Gastrocnemius medialis (tissue), 4 donors: Measurements from ENCODE around the gene CAMTA1.

Experiments
- CTCF ChIP-seq, 5 experiments: fragments of 450-650 bp in 3 of 5; fragments of 200-600 bp in 2 of 5; sonication (generic) in 2 of 5; IDR thresholded peaks in 4 of 5; conservative IDR thresholded peaks in 1 of 5; 1 replicate in 4 of 5; 2 replicates in 1 of 5; pipeline ENCODE4 v1.5.1; 2016 to 2019; ENCODE audit warnings: antibody characterized with exemption in 5 of 5, mild to moderate bottlenecking in 3 of 5, moderate library complexity in 3 of 5
- POLR2A ChIP-seq, 2 donors: fragments of 450-650 bp; IDR thresholded peaks; one replicate each; pipeline ENCODE4 v1.6.1; 2017; ENCODE audit warnings: antibody characterized with exemption in 2 of 2, mild to moderate bottlenecking in 2 of 2, moderate library complexity in 2 of 2

- TF ChIP-seq CTCF (IDR thresholded peaks at IDR 0.05 in 4 of 5, conservative IDR thresholded peaks at IDR 0.05 in 1 of 5) (no peak), POLR2A (IDR thresholded peaks at IDR 0.05) (no peak)
These were observed 959.6 kb downstream of the CAMTA1 start for GRCh38 chr1:7744882-7745281.
